Stimulated activated CD4-positive, alpha-beta T cell treated with anti-CD3 and anti-CD28 coated beads, Interleukin-4, amount 100 ng/mL, for 48 hours (primary cell): Measurements from ENCODE around the gene TRMT61A.

Experiments
- DNase-seq, 2 donors: peaks; one replicate each; pipeline ENCODE4 v3.0.0-alpha.2; 2020; ENCODE audit warnings: low read depth in 2 of 2

Gene TRMT61A

DNA sequence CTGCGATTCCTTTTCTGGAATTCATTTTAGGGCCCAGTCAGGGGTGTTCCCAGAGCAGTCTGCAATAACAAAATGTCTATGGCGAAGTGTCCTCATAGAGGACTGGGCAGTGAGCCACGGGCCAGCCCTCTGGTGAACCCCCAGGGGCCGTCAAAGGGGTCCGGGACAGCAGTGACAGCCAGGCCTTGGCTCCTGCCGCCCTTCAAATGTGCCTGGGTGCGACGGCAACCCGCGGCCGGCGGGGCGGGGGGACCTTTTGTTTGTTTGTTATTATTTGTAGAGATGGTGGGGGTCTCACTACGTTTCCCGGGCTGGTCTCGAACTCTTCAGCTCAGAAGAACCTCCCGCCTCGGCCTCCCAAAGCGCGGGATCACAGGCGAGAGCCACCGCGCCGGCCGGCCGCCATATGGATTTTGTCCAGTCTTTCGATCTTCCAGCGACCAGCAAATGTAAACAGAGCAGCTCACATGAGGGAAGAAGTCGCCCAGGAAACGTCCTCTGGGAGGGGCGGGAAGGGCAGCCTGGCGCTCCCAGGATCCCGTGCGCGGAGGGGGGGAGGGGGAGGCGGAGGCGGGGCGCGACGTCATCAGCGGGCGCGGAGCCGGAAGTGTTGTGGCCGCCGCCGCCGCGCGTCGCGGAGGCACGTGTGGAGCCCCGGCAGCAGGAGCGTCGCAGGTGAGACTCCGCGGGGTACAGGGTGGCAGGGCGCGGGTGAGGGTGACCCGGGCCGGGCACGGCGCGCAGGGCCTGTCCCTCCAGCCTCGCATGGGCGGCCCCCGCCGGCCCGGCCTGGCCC, at the start of gene TRMT61A:
TRMT61A (plus strand) TSS at position 610 of the 796 bp plus-strand sequence. CDS start 783 bp downstream, outside the sequence.
- peak; percentile 61 to 70 for DNase-seq

DNA sequence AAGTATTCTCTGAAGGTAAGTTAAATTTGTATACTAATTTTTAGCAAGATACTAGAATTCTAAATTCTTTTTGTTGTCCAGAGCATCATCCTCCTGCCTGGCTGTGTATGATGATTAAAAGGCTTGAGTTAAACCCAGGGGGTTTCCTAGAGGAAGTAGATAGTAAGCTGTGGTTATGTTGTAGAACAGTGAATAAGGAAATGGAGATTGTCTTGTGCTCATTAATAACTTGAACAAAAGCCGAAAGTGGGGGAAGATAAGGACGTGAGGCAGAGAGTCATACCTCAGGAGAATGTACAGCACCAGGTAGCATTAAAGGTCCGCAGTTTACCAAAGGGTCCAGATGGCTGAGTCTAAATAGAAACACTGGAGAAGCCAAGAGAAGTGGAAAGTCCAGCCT, 48.4 kb upstream of the TRMT61A start:
- no peak for DNase-seq

DNA sequence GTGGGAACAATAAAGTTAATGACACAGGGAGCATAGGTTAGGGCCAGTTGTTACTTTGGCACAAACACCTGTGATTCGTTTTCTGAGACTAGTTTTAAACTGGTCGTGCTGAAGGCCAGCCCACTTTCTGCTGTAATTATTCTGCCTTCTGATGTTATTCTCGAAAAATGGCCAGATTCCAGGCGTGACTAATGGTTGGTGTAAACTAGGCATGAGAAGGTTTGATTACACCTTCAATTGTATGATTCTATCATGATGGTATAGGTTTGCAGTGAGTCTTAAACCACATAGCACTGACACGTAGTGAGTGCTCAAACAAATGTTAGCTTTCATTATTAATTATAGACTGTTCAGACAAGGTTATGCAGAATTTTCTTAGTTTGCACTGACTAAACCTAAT, 45.4 kb upstream of the TRMT61A start:
- DNase-seq, result no peak

DNA sequence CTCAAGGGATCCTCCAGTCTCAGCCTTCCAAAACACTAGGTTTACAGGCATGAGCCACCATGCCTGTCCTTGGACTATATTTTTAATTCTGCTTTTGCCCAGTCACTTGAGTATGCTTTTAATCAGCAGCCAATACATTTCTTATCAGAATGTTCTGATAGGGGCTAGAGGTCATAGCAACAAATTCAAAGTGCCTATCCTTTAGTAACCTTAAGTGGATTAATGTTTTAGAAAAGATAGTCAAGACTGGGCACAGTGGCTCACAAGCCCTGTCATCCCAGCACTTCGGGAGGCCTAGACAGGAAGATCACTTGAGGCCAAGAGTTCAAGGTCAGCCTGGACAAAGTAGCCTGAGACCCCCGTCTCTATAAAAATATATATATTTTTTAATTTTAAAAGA, 43.5 kb upstream of the TRMT61A start:
- no peak for DNase-seq

DNA sequence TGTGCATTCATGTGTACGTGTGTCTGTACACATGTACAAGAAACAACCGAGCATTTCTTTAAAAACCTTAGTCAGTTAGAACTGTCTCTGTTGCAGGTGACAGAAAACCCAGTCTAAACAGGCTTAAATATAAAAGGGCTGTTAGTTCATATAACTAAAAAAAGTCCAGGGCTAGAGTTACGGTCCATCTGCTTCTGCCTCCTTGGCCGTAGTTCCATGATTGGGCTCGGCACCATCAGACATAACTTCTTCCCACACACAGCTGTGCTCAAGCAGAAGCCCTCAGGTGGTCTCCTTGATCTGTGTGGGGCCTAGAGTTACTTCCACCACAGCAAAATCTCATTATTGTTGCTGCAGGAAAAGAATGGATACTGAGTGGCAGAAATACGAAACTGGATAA, 40.9 kb upstream of the TRMT61A start:
- DNase-seq, result no peak

DNA sequence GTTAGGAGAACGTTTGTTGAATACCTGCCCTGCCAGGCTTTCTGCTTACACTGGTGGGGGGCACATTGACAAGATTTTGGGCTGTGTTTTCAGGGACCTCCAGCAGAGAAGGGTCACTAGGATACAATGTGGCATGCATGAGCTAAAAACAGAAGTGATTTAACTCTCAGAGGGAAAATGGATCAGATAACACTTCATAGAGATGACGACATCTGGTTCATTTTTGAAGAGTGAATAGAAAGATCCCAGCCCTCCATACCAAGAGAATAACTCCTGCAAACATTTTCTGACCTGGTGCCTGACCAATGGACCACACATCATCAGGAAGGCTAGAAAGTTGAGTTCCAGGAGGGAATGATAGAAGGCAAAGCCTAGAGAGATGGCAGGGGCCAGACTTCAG, 40.0 kb upstream of the TRMT61A start:
- DNase-seq, result no peak

DNA sequence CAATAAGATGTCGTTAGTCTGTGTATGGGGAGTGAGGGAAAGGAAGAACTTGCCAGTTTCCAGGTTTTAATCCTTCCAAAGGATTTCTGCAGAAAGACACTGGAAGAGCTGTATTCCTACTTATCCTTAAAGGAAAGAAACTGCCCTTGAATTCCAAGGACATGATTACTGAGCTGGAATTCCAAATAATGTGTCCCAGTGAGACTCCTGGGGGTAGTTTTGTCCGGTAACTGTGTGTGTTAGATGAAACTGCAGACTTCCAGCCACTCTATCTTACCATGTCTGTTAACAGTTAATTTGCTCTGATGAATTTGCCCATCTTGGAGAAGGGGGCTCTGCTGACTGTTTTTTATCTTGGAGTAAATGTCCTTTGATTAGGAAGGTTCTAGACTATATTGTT, 39.4 kb upstream of the TRMT61A start:
- no peak for DNase-seq

DNA sequence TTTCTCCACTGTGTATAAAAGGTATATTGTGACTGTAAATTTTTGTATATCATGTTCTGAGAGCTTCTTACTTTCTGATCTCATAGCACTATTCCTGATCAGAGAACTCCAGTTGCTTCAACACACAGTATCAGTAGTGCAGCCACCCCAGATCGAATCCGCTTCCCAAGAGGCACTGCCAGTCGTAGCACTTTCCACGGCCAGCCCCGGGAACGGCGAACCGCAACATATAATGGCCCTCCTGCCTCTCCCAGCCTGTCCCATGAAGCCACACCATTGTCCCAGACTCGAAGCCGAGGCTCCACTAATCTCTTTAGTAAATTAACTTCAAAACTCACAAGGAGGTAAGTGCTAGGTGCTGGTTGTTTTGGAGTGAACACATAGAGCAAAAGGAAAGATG, 37.3 kb upstream of the TRMT61A start:
- DNase-seq, result no peak

DNA sequence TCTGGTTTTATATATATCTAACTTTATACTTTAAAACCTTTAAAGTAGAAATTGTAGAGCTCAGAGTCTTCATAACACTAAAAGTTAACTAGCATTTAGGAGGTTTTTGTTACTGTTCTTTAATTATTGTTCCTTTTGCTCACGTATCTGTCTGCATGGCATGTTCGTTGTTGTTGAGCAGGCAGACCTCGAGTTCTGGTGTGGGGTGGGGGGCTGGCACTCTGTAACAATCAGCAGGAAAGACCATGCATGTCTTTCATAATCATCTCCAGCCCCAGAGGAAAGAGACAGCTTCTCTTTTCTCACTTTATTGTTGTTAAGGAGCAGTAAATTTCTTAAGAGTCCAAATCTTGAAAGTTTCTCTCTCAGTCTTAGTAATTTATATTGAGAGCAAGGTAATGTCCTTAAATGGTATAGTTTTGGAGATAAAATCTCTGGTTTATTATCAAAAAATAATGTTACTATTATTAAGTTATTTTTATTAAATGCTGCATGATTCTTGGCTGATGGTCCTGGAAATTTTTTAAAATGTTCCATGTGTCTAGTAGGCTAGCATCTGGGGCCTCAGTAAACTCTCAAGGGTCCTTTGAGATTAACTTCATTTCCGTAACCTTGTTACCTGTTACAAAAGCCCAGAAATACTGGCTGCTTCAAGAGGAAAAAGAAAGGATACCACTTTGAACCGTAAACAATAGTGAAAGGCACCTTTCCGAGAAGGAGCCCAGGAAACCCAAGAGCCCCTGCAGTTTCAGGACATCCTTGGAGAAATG, 36.7 kb upstream of the TRMT61A start:
- no peak for DNase-seq

DNA sequence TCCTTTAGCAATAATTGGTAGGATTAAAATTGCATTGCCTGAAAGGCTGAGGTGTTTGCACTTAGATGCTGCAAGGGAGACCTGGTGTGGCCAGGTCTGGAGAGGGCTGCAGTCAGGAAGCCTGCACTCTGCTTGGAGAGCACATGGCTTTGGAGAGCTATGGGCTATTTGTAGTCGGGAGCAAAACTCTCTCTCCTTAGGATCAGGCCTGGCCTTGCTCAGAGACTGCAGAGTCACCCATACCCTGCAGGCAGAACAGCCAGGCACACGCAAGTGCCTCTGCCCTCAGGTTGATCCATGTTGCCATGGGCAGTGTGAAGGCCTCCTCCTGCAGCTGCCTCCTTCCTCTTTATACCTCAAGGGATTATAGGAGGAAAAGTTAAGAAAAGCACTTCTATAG, 33.1 kb upstream of the TRMT61A start:
- DNase-seq, result no peak

DNA sequence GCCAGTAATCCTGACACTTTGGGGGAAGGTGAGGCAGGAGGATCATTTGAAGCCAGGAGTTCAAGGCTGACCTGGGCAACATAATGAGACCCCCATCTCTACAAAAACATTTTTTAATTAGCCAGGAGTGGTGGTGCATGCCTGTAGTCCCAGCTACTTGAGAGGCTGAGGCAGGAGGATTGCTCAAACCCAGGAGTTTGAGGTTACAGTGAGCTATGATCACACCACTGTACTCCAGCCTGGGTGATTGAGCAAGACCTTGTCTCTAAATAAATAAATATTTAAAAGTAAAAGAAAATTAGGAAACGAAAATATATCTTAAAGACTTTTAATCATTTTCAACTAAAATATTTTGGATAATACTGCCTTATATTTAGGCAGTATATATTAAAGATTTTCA, 32.2 kb upstream of the TRMT61A start:
- no peak for DNase-seq

DNA sequence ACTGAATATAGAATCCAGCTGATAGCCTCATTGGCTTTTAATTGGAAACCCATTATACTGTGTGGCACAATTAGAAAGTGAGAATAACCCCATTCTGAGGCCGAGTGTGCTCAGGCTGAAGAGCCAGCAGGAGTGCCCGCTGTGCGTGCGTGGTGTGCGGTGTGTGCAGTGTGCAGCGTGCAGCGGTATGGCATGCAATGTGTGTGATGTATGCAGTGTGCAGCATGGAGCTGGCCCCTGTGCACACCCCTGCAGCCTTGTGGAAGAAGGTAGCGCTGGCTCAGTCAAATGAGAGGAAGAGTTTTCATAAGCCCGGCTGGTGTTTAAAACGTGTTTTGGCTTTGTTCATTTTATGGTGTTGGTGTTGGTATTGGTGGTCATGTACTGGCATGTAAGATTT, 29.3 kb upstream of the TRMT61A start:
- DNase-seq, result no peak

DNA sequence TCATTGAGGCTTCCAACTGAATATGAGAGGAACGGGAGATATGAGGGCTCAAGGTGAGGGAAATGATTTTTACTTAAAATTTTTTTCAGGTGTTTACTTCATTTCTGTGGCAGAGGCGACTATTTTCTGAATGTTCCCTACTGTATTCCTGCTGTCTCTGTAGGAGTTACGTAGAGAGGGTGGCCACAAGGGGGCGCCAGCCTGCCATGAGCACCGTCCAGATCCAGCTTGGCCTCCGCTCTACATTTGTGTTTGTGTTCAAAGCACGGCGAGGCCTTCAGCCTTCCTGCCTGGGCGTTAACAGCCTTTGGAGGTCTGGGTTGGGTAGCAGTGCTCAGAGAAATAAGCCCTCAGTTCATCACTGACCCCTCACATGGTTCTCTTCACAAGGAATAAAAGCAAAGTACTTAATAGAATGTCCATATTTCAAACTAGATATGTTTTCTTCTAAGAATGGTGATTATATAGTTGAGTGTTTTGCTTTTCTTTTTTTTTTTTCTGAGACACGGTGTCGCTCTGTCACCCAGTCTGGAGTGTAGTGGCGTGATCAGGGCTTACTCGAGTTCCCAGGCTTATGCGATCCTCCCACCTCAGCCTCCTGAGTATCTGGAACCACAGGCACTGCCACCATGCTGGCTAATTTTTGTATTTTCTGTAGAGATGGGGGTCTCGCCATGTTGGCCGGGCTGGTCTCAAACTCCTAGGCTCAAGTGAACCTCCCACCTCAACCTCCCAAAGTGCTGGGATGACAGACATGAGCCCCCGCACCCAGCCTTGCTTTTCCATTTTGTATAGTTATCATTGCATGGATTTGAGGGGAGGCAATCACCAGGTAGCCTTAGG, 28.6 kb upstream of the TRMT61A start:
- peak; percentile 72 to 82 for DNase-seq

DNA sequence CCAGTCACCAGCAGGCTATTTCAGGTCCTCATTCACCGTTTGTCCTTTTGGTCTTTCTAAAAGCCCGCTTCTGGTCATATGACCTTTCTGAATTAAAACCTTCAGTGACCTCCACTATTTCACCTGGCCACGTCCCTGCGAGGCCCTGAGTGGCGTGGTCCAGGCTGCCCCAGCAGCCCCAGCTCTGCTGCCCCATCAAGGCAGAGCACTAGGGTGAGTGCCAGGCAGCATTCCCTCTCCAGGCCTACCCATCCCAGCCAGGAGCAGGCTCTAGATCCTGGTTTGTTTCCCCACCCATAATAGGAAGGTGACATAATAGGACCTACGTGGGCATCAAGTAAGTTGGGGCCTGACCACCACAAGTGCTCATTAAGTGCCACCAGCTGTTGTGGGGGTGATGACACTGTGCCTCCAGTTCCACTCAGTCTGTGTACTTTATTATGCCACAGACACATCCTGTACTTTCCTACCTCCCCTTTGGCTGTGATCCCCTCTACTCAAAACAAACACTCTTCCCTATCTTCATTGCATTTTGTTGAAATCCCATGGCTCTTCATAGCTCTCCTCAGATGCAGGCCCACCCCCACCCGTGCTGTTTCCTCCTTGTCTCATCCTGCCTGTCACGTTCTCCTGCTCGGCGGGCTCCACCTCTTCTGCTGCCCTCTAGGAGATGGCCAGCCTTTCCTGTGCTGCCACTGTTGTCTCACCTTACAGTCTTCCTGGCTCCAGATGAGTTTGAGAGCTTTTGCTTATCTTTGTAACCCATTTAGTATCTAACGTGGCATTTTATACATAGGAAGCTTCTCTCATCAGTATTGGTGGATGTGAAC, 27.7 kb upstream of the TRMT61A start:
- no peak for DNase-seq

DNA sequence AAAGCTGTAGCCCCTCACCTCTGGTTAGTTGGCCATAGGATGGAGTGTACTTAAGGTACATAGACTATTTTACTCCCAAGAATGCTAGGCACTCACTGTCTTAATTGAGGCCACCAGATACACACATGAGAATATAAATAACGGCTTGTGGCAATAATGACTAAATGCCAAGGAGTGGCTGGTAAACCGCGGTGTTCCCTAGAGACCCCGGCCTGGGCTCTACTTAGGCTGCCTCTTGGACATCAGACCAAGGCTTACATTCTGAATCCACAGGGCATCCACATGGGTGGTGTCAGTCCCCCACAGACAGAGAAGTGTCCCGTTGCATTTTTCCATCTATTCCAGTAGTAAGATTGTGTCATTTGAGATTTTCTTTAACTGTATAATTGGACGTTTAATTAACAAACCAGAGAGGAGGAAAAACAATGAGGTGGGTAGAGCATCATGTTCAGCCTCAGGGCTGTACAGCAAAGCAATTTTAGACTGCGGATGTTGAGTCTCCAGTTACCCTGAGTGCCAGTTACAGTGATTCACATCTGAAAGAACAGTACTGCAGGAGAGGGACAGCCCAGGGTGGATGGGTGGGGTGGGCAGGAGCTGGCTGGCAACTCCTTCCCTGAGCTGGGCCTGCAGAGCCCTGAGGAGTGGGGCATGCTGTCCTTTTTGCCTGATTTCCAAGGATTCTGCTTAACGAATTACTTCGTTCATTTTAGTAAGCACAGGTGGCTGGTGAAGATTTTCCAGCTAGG, 26.9 kb upstream of the TRMT61A start:
- DNase-seq, result no peak

DNA sequence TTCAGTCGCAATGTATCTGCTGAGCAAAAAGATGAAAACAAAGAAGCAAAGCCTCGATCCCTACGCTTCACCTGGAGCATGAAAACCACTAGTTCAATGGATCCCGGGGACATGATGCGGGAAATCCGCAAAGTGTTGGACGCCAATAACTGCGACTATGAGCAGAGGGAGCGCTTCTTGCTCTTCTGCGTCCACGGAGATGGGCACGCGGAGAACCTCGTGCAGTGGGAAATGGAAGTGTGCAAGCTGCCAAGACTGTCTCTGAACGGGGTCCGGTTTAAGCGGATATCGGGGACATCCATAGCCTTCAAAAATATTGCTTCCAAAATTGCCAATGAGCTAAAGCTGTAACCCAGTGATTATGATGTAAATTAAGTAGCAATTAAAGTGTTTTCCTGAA, 26.1 kb upstream of the TRMT61A start:
- DNase-seq, result no peak

DNA sequence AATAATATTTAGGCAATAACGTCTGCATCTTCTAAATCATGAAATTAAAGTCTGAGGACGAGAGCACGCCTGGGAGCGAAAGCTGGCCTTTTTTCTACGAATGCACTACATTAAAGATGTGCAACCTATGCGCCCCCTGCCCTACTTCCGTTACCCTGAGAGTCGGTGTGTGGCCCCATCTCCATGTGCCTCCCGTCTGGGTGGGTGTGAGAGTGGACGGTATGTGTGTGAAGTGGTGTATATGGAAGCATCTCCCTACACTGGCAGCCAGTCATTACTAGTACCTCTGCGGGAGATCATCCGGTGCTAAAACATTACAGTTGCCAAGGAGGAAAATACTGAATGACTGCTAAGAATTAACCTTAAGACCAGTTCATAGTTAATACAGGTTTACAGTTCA, 25.7 kb upstream of the TRMT61A start:
- DNase-seq, result no peak

DNA sequence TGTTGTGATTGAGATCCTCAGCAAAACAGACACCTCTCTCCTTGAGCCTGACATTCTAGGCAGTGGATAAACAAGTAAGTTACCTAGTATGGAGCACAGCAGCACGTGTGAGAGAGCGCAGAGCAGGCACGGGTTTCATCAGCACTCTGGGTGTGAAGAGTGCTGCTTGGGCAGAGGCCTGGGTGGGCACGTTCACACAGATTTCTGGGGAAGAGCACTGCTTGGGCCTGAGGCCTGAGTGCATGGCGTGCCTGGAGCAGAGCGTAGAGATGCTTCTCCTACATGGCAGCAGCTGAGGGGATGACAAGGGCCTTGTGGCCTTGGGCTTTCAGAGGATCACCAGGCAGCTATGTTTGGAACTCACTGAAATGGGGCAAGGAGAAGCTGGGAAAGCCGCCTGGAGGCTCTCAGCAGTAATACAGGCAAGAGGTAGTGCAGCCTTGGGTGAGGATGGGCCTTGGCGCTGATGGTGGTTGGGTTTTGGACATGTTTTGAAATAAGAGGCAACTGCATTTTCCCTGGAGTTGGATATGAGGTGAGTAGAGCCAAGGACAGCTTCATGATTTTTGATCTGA, 23.9 kb upstream of the TRMT61A start:
- no peak for DNase-seq

DNA sequence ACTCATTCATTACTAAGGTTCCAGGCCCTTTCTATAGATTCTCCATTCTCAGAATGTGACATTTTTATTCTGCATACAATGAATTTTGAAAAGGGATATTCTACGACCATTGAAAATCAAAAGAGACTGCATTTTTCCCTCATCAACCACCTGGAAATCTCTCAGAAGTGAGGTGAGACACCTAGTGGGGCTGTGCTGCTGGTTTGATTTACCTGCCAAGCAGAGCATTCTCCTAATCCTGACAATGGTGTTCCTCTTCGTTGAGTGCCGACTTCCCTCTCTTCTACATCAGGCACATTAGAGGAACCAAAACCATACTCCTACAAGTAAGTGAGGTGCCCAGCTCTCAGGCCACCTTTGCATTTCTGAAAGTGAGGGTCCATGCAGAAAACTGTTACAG, 21.2 kb upstream of the TRMT61A start:
- no peak for DNase-seq
